ENCODE measurements around the gene EPS8L1.

The EPS8L1 gene

DNA sequence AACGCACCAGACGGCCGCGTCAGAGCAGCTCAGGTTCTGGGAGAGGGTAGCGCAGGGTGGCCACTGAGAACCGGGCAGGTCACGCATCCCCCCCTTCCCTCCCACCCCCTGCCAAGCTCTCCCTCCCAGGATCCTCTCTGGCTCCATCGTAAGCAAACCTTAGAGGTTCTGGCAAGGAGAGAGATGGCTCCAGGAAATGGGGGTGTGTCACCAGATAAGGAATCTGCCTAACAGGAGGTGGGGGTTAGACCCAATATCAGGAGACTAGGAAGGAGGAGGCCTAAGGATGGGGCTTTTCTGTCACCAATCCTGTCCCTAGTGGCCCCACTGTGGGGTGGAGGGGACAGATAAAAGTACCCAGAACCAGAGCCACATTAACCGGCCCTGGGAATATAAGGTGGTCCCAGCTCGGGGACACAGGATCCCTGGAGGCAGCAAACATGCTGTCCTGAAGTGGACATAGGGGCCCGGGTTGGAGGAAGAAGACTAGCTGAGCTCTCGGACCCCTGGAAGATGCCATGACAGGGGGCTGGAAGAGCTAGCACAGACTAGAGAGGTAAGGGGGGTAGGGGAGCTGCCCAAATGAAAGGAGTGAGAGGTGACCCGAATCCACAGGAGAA is 39.9 kb downstream of the EPS8L1 start:
- no peak for DNase-seq (ENCODE audit: low read depth in 2 of 2)

DNA sequence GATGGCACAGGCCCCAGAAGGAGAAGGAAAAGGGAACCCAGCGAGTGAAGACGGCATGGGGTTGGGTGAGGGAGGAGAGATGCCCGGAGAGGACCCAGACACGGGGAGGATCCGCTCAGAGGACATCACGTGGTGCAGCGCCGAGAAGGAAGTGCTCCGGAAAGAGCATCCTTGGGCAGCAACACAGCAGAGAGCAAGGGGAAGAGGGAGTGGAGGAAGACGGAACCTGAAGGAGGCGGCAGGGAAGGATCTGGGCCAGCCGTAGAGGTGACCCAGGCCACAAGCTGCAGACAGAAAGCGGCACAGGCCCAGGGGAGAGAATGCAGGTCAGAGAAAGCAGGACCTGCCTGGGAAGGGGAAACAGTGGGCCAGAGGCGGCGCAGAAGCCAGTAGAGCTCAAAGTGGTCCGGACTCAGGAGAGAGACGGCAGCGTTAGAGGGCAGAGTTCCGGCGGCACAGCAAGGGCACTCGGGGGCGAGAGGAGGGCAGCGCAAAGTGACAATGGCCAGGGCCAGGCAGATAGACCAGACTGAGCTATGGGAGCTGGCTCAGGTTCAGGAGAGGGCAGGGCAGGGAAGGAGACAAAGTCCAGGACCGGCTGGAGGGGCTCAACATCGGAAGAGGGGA is 40.7 kb downstream of the EPS8L1 start:
- no peak for DNase-seq (ENCODE audit: low read depth in 2 of 2)

DNA sequence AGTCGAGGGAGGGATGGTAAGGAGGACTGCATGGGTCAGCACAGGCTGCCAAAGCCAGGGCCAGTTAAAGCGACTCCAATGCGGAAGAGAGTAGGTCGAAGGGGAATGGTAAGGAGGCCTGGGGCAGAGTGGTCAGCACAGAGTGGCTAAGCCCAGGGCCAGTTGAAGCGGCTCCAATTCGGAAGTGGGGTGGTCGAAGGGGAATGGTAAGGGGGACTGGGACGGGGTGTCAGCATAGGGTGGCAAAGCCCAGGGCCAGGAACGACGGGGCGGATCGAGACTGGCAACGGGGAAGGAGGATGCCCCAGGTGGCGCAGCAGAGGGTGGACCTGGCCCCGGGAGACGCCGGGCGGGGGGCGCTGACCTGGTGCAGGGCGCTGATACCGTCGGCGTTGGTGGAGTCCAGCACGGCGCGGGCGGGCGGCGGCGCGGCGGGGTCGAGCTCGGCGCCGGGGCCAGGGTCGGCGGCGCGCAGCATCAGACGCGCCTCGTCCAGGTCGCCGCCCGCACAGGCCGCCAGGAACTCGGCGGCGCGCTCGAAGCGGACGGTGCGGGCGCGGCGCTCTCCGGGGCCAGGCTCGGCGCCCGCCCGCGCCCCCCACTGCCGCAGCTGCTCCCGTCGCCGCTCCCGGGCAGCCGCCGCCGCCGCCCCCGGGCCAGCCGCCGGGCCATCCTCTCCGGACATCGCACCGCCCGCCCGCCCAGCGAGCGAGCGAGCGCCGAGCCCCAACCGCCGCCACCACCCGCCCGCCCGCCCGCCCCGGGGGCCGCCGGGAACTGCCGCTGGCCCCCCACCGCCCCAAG is 41.4 kb downstream of the EPS8L1 start, which contains the start of gene PPP1R12C:
PPP1R12C (minus strand) TSS at position 779 of the 804 bp plus-strand sequence; CDS start at position 685, 94 bp downstream.
- no peak for DNase-seq (ENCODE audit: low read depth in 2 of 2)

DNA sequence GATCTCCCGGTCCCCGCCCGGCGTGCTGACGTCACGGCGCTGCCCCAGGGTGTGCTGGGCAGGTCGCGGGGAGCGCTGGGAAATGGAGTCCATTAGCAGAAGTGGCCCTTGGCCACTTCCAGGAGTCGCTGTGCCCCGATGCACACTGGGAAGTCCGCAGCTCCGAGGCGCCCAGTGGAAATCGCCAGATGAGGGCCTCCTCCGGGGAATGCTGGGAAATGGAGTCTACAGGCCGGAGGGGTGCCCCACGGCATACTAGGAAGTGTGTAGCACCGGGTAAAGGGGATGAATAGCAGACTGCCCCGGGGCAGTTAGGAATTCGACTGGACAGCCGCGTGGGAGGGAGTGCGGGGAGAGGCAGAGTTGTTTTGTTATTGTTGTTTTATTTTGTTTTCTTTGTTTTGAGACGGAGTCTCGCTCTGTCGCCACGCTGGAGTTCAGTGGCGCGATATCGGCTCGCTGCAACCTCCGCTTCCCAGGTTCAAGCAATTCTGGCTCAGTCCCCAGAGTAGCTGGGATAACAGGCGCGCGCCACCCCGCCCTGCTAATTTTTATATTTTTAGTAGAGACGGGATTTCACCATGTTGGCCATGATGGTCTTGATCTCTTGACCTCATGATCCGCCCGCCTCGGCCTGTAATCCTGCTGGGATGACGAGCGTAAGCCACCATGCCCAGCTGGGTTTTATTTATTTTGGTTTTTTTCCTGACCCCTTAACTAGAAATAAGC is 42.2 kb downstream of the EPS8L1 start:
- DNase-seq (ENCODE audit: low read depth in 2 of 2) = peak; percentile 92 to 95

DNA sequence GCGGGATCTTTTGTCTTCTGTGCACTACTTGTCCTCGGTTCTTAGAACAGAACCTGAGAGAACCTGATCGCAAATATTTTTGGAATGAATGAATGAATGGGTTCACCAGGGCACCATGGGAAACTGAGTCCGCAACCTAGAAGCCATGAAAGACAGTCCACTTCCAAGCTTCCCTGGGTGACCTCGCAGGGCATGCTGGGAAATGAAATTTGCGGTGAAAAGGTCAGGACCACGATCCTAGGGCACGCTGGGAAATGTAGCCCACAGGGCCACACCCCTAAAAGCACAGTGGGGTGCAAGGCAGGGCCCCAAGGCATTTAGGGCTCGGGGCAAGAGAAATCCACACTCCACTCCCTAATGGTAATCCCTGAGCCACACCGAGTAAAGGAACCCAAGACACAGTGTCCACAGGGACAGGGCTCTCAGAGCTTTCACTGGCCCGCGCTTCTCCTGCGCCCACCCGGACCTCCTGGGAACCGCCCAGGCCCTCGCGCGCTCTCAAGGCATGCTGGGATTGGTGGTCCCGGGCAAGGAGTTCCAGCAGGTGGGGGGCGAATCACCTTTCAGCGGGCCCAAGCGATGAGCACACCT is 42.8 kb downstream of the EPS8L1 start:
- no peak for DNase-seq (ENCODE audit: low read depth in 2 of 2)

DNA sequence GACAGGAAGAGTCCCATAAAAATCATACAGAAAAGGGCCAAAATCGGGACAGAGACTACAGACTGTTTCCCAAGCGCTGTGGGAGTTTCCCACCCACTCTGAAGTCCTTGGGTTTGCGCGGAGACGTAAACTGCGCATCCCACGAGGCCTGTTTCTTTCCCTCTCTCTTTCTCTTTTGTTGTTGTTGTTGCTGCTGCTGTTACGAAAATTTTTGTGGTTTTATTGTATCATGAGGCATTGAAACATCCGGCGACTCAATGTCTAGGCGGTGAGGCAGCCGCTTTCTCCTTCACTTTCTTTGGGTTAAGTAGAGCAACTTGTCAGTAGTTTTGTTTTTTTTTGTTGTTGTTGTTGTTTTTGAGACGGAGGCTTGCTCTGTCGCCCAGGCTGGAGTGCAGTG is 43.4 kb downstream of the EPS8L1 start:
- no peak for DNase-seq (ENCODE audit: low read depth in 2 of 2)

DNA sequence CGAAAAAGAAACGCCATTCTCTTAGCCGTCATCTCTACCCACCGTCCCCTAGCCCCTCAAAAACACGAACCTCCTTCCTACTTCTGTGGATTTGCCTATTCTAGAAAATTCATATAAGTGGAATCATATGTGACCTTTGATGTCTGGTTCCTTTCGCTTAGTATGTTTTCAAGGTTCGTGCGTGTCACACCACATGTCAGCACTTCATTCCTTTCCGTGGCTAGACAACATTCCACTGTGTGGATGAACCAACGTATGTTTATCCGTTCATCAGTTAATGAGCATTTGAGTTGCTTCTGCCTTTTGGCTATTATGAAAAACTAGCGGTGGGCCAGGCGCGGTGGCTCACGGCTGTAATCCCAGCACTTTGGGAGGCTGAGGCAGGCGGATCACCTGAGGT is 55.8 kb downstream of the EPS8L1 start:
- DNase-seq (ENCODE audit: low read depth in 2 of 2) = no peak

DNA sequence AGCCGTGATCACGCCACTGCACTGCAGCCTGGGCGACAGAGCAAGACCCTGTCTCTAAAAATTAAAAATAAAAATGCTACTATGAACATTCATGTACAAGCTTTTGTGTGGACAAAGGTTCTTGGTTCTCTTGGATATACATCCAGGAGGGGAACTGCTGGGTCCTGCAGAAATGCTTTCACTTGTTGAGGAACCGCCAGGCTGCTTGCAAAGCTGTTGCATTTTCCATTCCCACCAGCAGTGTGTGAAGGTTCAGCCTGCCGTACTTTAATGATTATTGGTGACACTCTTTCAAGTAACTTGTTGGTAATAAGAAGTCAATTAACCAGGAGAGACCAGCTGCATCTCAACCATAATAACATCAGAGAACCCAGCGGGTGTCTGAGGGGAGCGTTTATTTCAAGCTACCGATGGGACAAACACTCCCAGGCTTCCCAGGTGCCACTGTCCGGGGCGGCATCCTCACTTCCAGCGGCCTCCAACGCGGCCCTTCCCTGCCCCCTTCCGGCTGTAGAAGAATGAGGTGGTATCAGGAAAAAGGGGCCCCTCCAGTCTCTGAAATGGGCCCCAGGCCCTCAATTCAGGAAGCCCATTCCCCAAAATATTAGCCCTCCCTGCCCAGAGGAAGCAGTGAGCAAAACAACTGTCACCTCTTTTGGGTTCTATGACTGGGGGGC is 56.9 kb downstream of the EPS8L1 start:
- no peak for DNase-seq (ENCODE audit: low read depth in 2 of 2)

DNA sequence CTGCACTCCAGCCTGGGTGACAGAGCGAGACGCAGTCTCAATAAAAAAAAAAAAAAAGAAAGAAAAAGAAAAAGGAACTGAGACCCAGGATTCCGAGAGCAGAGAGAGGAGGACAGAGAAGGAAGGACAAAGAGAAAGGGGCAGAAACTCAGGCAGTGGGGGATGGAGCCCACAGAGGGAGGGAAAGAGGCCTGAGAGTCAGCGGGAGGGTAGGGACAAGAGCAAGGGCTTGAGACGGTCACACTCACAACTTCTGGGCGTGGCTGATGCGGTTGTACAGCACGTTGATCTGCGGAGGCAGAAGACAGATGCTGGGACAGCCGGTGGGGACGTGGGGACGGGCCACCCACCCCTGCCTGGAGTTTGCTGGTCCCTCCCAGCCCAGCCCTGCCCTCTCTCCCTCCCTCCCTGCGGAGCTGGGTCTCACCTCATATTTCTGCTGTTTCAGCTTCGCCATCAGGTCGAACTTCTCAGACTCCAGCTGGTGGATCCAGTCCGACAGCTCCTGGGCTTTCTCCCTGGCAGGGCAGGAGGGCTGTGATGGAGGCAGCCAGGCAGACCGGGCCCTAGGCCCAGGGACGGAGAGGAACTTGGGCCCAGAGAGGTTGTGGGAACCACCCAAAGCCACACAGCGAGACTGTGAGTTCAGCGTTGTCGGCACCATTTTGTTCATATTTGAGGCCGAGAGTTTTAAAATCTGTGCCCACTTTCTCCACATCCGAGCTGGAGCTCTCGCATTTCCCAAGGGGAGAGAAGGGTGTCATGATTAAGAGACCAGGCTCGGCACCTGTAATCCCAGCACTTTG is 58.2 kb downstream of the EPS8L1 start:
- DNase-seq (ENCODE audit: low read depth in 2 of 2) = no peak

DNA sequence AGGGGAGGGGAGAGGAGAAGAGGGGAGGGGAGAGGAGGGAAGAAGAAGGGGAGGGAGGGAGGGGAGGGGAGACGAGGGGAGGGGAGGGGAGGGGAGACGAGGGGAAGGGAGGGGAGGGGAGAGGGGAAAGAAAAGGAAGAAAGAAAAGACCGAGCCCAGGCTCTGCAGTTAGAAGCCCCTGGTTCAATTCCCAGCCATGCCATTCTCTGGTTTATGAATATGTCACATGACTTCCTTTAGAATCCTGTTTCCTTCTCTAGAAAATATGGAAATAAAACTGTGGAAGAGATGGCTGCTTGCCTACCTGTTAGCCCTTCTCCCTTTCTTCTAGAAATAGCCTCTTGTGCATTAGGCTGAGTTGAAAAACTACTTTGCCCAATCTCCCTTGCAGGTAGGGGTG is 59.1 kb downstream of the EPS8L1 start:
- DNase-seq (ENCODE audit: low read depth in 2 of 2) = no peak

DNA sequence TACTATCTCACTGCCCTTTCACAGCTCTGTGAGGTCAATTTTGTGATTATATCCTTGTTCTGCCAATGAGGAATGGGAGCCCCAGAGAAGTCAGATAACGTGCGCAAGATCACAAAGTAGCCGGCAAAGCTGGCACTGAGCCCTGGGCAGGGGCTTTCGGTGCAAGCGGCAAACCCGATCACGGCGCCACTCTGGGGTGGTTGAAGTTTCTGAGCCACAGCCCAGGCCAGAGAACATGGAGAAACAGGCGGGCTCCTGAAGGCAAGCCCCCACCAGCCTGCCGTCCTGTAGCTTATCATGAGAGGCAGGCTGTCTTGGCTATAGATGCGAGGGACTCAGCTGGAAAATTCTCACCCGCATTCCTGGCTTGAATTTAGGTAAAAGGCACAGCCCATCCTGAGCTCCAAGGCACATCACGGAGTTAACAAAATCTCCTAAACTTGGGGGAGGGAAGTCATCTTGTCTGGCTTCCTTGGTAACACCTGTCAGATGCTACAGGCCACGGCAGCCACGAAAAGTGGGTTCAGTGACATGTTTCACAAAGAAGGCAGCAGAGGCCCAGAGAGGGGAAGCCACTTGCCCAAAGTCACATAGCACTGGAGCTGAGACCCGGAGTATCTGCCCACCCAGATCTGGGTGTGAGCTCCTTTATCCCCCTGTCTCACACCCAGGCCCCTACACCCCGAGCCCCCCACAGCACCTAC is 60.9 kb downstream of the EPS8L1 start:
- DNase-seq (ENCODE audit: low read depth in 2 of 2) = no peak
